ENCODE results near the gene CPED1.

The CPED1 gene

GRCh38 chr7:121334875-121335648, 346.6 kb downstream of the CPED1 start:
- DNase-seq (ENCODE audit: low read depth, low spot score): no peak
- H3K4me3 ChIP-seq (ENCODE audit: low read depth, low read length): no peak overlapping the region
- in situ Hi-C loops (cut with HindIII; ENCODE audit: low sequenced_read_pairs): no loop called here
- no peak for TF ChIP-seq CTCF (IDR thresholded peaks at IDR 0.05; ENCODE audit: low read depth, low read length)

- in situ Hi-C loops (cut with HindIII; ENCODE audit: low sequenced_read_pairs): no loop called here
- DNase-seq (ENCODE audit: low read depth, low spot score): no peak
- TF ChIP-seq CTCF (IDR thresholded peaks at IDR 0.05; ENCODE audit: low read depth, low read length): no peak
- H3K4me3 ChIP-seq (ENCODE audit: low read depth, low read length): no peak overlapping the region
Measured at GRCh38 chr7:121336579-121336978, 348.1 kb downstream of the CPED1 start.

- no peak for DNase-seq (ENCODE audit: low read depth, low spot score)
- in situ Hi-C loops (cut with HindIII; ENCODE audit: low sequenced_read_pairs): no loop called here
- peak; percentile 24 for TF ChIP-seq CTCF (IDR thresholded peaks at IDR 0.05; ENCODE audit: low read depth, low read length)
- H3K4me3 ChIP-seq (ENCODE audit: low read depth, low read length): no peak overlapping the region
Measured at GRCh38 chr7:121337398-121337797, 348.9 kb downstream of the CPED1 start.

GRCh38 chr7:121339082-121339481, 350.6 kb downstream of the CPED1 start:
- in situ Hi-C loops (cut with HindIII; ENCODE audit: low sequenced_read_pairs): no loop called here
- no peak for TF ChIP-seq CTCF (IDR thresholded peaks at IDR 0.05; ENCODE audit: low read depth, low read length)
- H3K4me3 ChIP-seq (ENCODE audit: low read depth, low read length): no peak overlapping the region
- no peak for DNase-seq (ENCODE audit: low read depth, low spot score)

- DNase-seq (ENCODE audit: low read depth, low spot score): no peak
- TF ChIP-seq CTCF (IDR thresholded peaks at IDR 0.05; ENCODE audit: low read depth, low read length): no peak
- H3K4me3 ChIP-seq (ENCODE audit: low read depth, low read length): no peak overlapping the region
- in situ Hi-C loops (cut with HindIII; ENCODE audit: low sequenced_read_pairs): no loop called here
Measured at GRCh38 chr7:121341933-121342332, 353.4 kb downstream of the CPED1 start.

GRCh38 chr7:121342631-121343030, 354.1 kb downstream of the CPED1 start:
- no peak overlapping the region for H3K4me3 ChIP-seq (ENCODE audit: low read depth, low read length)
- no peak for TF ChIP-seq CTCF (IDR thresholded peaks at IDR 0.05; ENCODE audit: low read depth, low read length)
- in situ Hi-C loops (cut with HindIII; ENCODE audit: low sequenced_read_pairs): no loop called here
- DNase-seq (ENCODE audit: low read depth, low spot score): no peak

Data from astrocyte of the spinal cord (primary cell).